Immature natural killer cell (primary cell): ENCODE measurements around the gene SOX9. TPM values are rescaled to one million over a fixed set of nuclear protein-coding genes. Genes with fewer than 3 reads are reported as not detected.
"Not testable (repeated sequence)": the region's sequence is repeated elsewhere in the genome, so short reads cannot be mapped to it uniquely, and the experiment has no call there.

Experiments
- DNase-seq, 3 donors: peaks; one replicate each; pipeline ENCODE4 v3.0.0; 2022; ENCODE audit warnings: mixed read lengths in 1 of 3
- H3K27ac Mint-ChIP-seq, 6 donors: one replicate each; pipeline ENCODE4 v1.8.0; 2020; ENCODE audit warnings: mixed read lengths in 6 of 6, mild to moderate bottlenecking in 5 of 6, inconsistent platforms in 4 of 6, moderate library complexity in 3 of 6
- H3K27me3 Mint-ChIP-seq, 3 donors: one replicate each; pipeline ENCODE4 v1.8.0; 2020 to 2021; ENCODE audit warnings: low read depth in 3 of 3, mild to moderate bottlenecking in 3 of 3, mixed read lengths in 3 of 3, moderate library complexity in 3 of 3, inconsistent platforms in 1 of 3
- H3K36me3 Mint-ChIP-seq, 3 donors: one replicate each; pipeline ENCODE4 v1.8.0; 2020; ENCODE audit warnings: mixed read lengths in 3 of 3, inconsistent platforms in 2 of 3, mild to moderate bottlenecking in 2 of 3
- H3K4me1 Mint-ChIP-seq, 2 donors: one replicate each; pipeline ENCODE4 v1.8.0; 2020; ENCODE audit warnings: inconsistent platforms in 2 of 2, mild to moderate bottlenecking in 2 of 2, mixed read lengths in 2 of 2, moderate library complexity in 1 of 2
- H3K4me3 Mint-ChIP-seq, 5 donors: one replicate each; pipeline ENCODE4 v1.8.0; 2020; ENCODE audit warnings: mild to moderate bottlenecking in 5 of 5, mixed read lengths in 5 of 5, inconsistent platforms in 3 of 5, moderate library complexity in 3 of 5
- H3K9me3 Mint-ChIP-seq, 6 donors: one replicate each; pipeline ENCODE4 v1.8.0; 2020; ENCODE audit warnings: mild to moderate bottlenecking in 6 of 6, mixed read lengths in 6 of 6, inconsistent platforms in 4 of 6, moderate library complexity in 3 of 6
- polyA plus RNA-seq, 3 donors: library from polyadenylated mRNA; unstranded; fragments of 300-500 nt; fragmentation: Illumina TruSeq; gene quantifications; one replicate each; pipeline ENCODE4 v1.2.3, GENCODE V29; 2021

SOX9 gene
- polyA plus RNA-seq, 3 donors from 2014 or later = not detected

GRCh38 chr17:72124438-72124775 is 3.6 kb downstream of the SOX9 start:
- Mint-ChIP-seq H3K9me3 (peaks cover 0 to 13% (median 5%) of the 10 kb centered on the region in 6 donors), H3K4me3 (no peak overlapping the region), H3K27ac (no peak overlapping the region), H3K36me3 (peaks cover 0 to 5% (median 0%) of the 10 kb centered on the region in 3 donors), H3K4me1 (peaks cover 0 to 1% of the 10 kb centered on the region in 2 donors), H3K27me3 (peaks cover 14 to 25% (median 23%) of the 10 kb centered on the region in 3 donors)
- no peak for DNase-seq

GRCh38 chr17:72125226-72125651 is 4.4 kb downstream of the SOX9 start:
- Mint-ChIP-seq H3K4me1 (peaks cover 0 to 1% of the 10 kb centered on the region in 2 donors), H3K9me3 (peaks cover 0 to 12% (median 5%) of the 10 kb centered on the region in 6 donors), H3K36me3 (peaks cover 0 to 5% (median 0%) of the 10 kb centered on the region in 3 donors), H3K27ac (no peak overlapping the region), H3K27me3 (peaks cover 14 to 20% (median 19%) of the 10 kb centered on the region in 3 donors), H3K4me3 (no peak overlapping the region)
- DNase-seq = no peak

GRCh38 chr17:72125742-72126141 is 4.9 kb downstream of the SOX9 start:
- Mint-ChIP-seq H3K4me3 (no peak overlapping the region), H3K4me1 (peaks cover 0 to 1% of the 10 kb centered on the region in 2 donors), H3K27ac (no peak overlapping the region), H3K27me3 (peaks cover 14 to 18% (median 16%) of the 10 kb centered on the region in 3 donors), H3K36me3 (peaks cover 0 to 5% (median 0%) of the 10 kb centered on the region in 3 donors), H3K9me3 (peaks cover 0 to 12% (median 5%) of the 10 kb centered on the region in 6 donors)
- DNase-seq = no peak

- no peak for DNase-seq
- Mint-ChIP-seq H3K27me3 (peaks cover 14 to 16% (median 16%) of the 10 kb centered on the region in 3 donors), H3K9me3 (peaks cover 0 to 12% (median 5%) of the 10 kb centered on the region in 6 donors), H3K4me3 (no peak overlapping the region), H3K36me3 (peaks cover 0 to 5% (median 0%) of the 10 kb centered on the region in 3 donors), H3K4me1 (peaks cover 0 to under 1% of the 10 kb centered on the region in 2 donors), H3K27ac (no peak overlapping the region)
These were observed 6.0 kb downstream of the SOX9 start for GRCh38 chr17:72126575-72127486.

GRCh38 chr17:72128039-72128438 is 7.2 kb downstream of the SOX9 start:
- H3K36me3 Mint-ChIP-seq = peaks cover 0 to 5% (median 0%) of the 10 kb centered on the region in 3 donors
- no peak overlapping the region for H3K4me3 Mint-ChIP-seq
- H3K9me3 Mint-ChIP-seq = peaks cover 0 to 9% (median 5%) of the 10 kb centered on the region in 6 donors
- H3K4me1 Mint-ChIP-seq = no peaks in the 10 kb centered on the region
- H3K27me3 Mint-ChIP-seq = peaks cover 12 to 14% (median 13%) of the 10 kb centered on the region in 3 donors
- no peak for DNase-seq
- H3K27ac Mint-ChIP-seq = no peak overlapping the region

GRCh38 chr17:72134608-72135394 is 14.0 kb downstream of the SOX9 start:
- H3K4me3 Mint-ChIP-seq = no peak overlapping the region
- no peak overlapping the region for H3K27ac Mint-ChIP-seq

GRCh38 chr17:72135546-72136325 is 14.9 kb downstream of the SOX9 start:
- H3K9me3 Mint-ChIP-seq = peaks cover 0 to 19% (median 3%) of the 10 kb centered on the region in 6 donors
- H3K27ac Mint-ChIP-seq = no peak overlapping the region
- no peaks in the 10 kb centered on the region for H3K4me1 Mint-ChIP-seq
- DNase-seq = no peak
- H3K27me3 Mint-ChIP-seq = peaks cover 0 to 5% (median 0%) of the 10 kb centered on the region in 3 donors
- H3K36me3 Mint-ChIP-seq = no peaks in the 10 kb centered on the region
- H3K4me3 Mint-ChIP-seq = no peak overlapping the region

More at GRCh38 chr17:72134608-72135394, 14.0 kb downstream of the SOX9 start:
- Mint-ChIP-seq H3K9me3 (peaks cover 0 to 18% (median 2%) of the 10 kb centered on the region in 6 donors), H3K27me3 (peaks cover 0 to 5% (median 0%) of the 10 kb centered on the region in 3 donors), H3K4me1 (no peaks in the 10 kb centered on the region), H3K36me3 (no peaks in the 10 kb centered on the region)
- DNase-seq = no peak

- Mint-ChIP-seq H3K4me1 (no peaks in the 10 kb centered on the region), H3K27ac (no peak overlapping the region), H3K27me3 (peaks cover 0 to 7% (median 0%) of the 10 kb centered on the region in 3 donors), H3K9me3 (peaks cover 0 to 19% (median 4%) of the 10 kb centered on the region in 6 donors), H3K4me3 (no peak overlapping the region), H3K36me3 (no peaks in the 10 kb centered on the region)
- no peak for DNase-seq
These were observed 15.9 kb downstream of the SOX9 start for GRCh38 chr17:72136692-72137091.

GRCh38 chr17:72137161-72137560 is 16.3 kb downstream of the SOX9 start:
- no peaks in the 10 kb centered on the region for H3K36me3 Mint-ChIP-seq
- H3K27me3 Mint-ChIP-seq = peaks cover 0 to 7% (median 0%) of the 10 kb centered on the region in 3 donors
- H3K9me3 Mint-ChIP-seq = peaks cover 0 to 19% (median 4%) of the 10 kb centered on the region in 6 donors
- H3K4me1 Mint-ChIP-seq = no peaks in the 10 kb centered on the region
- DNase-seq = no peak
- no peak overlapping the region for H3K27ac Mint-ChIP-seq
- no peak overlapping the region for H3K4me3 Mint-ChIP-seq

GRCh38 chr17:72139212-72139611 is 18.4 kb downstream of the SOX9 start:
- Mint-ChIP-seq H3K4me1 (no peaks in the 10 kb centered on the region), H3K4me3 (no peak overlapping the region), H3K36me3 (no peaks in the 10 kb centered on the region), H3K27me3 (peaks cover 0 to 7% (median 0%) of the 10 kb centered on the region in 3 donors), H3K9me3 (peaks cover 0 to 18% (median 4%) of the 10 kb centered on the region in 6 donors), H3K27ac (no peak overlapping the region)
- DNase-seq = no peak

GRCh38 chr17:72141336-72141735 is 20.5 kb downstream of the SOX9 start:
- H3K27ac Mint-ChIP-seq = no peak overlapping the region
- H3K36me3 Mint-ChIP-seq = no peaks in the 10 kb centered on the region
- no peak overlapping the region for H3K4me3 Mint-ChIP-seq
- no peak for DNase-seq
- peaks cover 0 to 10% (median 0%) of the 10 kb centered on the region in 3 donors for H3K27me3 Mint-ChIP-seq
- H3K4me1 Mint-ChIP-seq = no peaks in the 10 kb centered on the region
- peaks cover 0 to 18% (median 3%) of the 10 kb centered on the region in 6 donors for H3K9me3 Mint-ChIP-seq

GRCh38 chr17:72142097-72142496 is 21.3 kb downstream of the SOX9 start:
- not testable (repeated sequence) for H3K4me3 Mint-ChIP-seq, H3K4me1 Mint-ChIP-seq, H3K27ac Mint-ChIP-seq, H3K36me3 Mint-ChIP-seq, H3K27me3 Mint-ChIP-seq, DNase-seq
- H3K9me3 Mint-ChIP-seq = peaks cover 0 to 20% (median 3%) of the 10 kb centered on the region in 6 donors

- H3K9me3 Mint-ChIP-seq = peaks cover 0 to 17% (median 4%) of the 10 kb centered on the region in 6 donors
- no peaks in the 10 kb centered on the region for H3K36me3 Mint-ChIP-seq
- peaks cover 0 to 9% (median 2%) of the 10 kb centered on the region in 3 donors for H3K27me3 Mint-ChIP-seq
- no peak overlapping the region for H3K27ac Mint-ChIP-seq
- H3K4me1 Mint-ChIP-seq = no peaks in the 10 kb centered on the region
- DNase-seq = no peak
- H3K4me3 Mint-ChIP-seq = no peak overlapping the region
These were observed 21.8 kb downstream of the SOX9 start for GRCh38 chr17:72142614-72143013.
